Heart left ventricle (tissue), 16 donors: ENCODE data around the gene INPP4B. TPM values are rescaled to one million over a fixed set of nuclear protein-coding genes. Genes with fewer than 3 reads are reported as not detected.
A peak's percentile ranks its signal among the peaks of the same experiment; 100 is the strongest.

ENCODE experiments used
- ATAC-seq, 4 donors: fragments of 200-7000 bp; cut with Tn5 transposase; one replicate each; pipeline ENCODE4 v1.9.1; 2020 to 2022; ENCODE audit warnings: moderate library complexity in 4 of 4, mild to moderate bottlenecking in 3 of 4, moderate number of reproducible peaks in 1 of 4
- DNase-seq, 5 donors: peaks; one replicate each; pipeline ENCODE4 v3.0.0-alpha.2; 2020
- H3K27ac ChIP-seq, 12 donors: fragments of 200-600 bp; sonication (generic) in 4 of 12; one replicate each; pipeline versions ENCODE4 v1.5.0 to v1.8.0; 2016 to 2022; ENCODE audit warnings: mild to moderate bottlenecking in 2 of 12
- H3K27me3 ChIP-seq, 9 donors: fragments of 200-600 bp; sonication (generic) in 2 of 9; one replicate each; pipeline versions ENCODE4 v1.5.1 to v1.8.0; 2016 to 2022; ENCODE audit warnings: mild to moderate bottlenecking in 3 of 9
- H3K36me3 ChIP-seq, 9 donors: fragments of 200-600 bp; sonication (generic) in 2 of 9; one replicate each; pipeline versions ENCODE4 v1.5.0 to v1.8.0; 2018 to 2022; ENCODE audit warnings: mild to moderate bottlenecking in 2 of 9
- H3K4me1 ChIP-seq, 12 donors: fragments of 200-600 bp; sonication (generic) in 4 of 12; one replicate each; pipeline versions ENCODE4 v1.5.0 to v1.8.0; 2016 to 2022; ENCODE audit warnings: mild to moderate bottlenecking in 3 of 12
- H3K4me3 ChIP-seq, 12 donors: fragments of 200-600 bp; sonication (generic) in 4 of 12; one replicate each; pipeline versions ENCODE4 v1.5.0 to v1.8.0; 2017 to 2022; ENCODE audit warnings: mild to moderate bottlenecking in 9 of 12, moderate library complexity in 4 of 12
- H3K9me3 ChIP-seq, 12 donors: fragments of 200-600 bp; sonication (generic) in 4 of 12; one replicate each; pipeline versions ENCODE4 v1.5.0 to v1.8.0; 2016 to 2022; ENCODE audit warnings: mild to moderate bottlenecking in 1 of 12
- CTCF ChIP-seq, 12 donors: fragments of 200-600 bp; sonication (generic) in 4 of 12; IDR thresholded peaks; one replicate each; pipeline versions ENCODE4 v1.5.0 to v1.8.0; 2018 to 2022; ENCODE audit warnings: antibody characterized with exemption in 12 of 12, mild to moderate bottlenecking in 5 of 12
- POLR2A ChIP-seq, 2 donors: fragments of 450-650 bp; IDR thresholded peaks; one replicate each; pipeline ENCODE4 v1.6.1; 2017; ENCODE audit warnings: antibody characterized with exemption in 2 of 2, mild to moderate bottlenecking in 2 of 2, moderate library complexity in 2 of 2
- WGBS, 4 donors: extraction: QIAGEN DNeasy Blood & Tissue Kit in 2 of 4; methylation state at CpG; one replicate each; pipeline versions ENCODE4 v1.1.5 to v1.1.7; 2013 to 2018; 5-methylcytosine and 5-hydroxymethylcytosine counted together
- intact Hi-C, 10 donors: fragments of 100-400 bp; cut with DNase I; formaldehyde crosslinking; loops; one replicate each; pipeline versions ENCODE4 v1.11.1 to v1.14.2; 2022
- polyA plus RNA-seq, 2 donors: library from polyadenylated mRNA; stranded (reverse); fragments of 200-250 nt; gene quantifications; one replicate each; pipeline ENCODE4 v1.2.3, GENCODE V29; 2013
- total RNA-seq, 9 donors: library from RNA; depleted of rRNA in 2 of 9; stranded (reverse); fragments of >200 nt in 2 of 9; fragmentation: NEBNext Ultra II Directional in 3 of 9; extraction: Animal tissue kit (Norgen Biotek cat#: 25700) in 3 of 9; gene quantifications; one replicate each; pipeline versions ENCODE4 v1.1.0 to v1.2.4, GENCODE V29; 2016 to 2023
- donor health status: ischemic (EF 13 %, LVEDD 7.1; RV severe dilation, severe dysfunction).
- donor health status: healthy with polysubstance abuse.
- donor health status: DM: no; HTN: yes; CAD: no.
- donor health status: DM: no; HTN: no; CAD: no.
- donor health status: ischemic (EF 25% LVEDD 6.9; RV normal size, moderate dysfunction).
- donor health status: ischemic (EF 25% LVEDD 5.7; RV mildly dilated, moderate dysfunction).
- donor health status: healthy.
- donor health status: DM: yes; HTN: yes; CAD: no.
- donor health status: ischemic (EF 35%, LVEDD 5.7; RV mildly dilated, moderate dysfunction).
- donor health status: nonischemic (EF 11% LVEDD 7.7; RV severe dilation, severe dysfunction).
- donor health status: DM: yes; HTN: yes; CAD: no.
- donor health status: PGD.
- donor health status: ischemic (EF 29% LVEDD 5.4; RV normal size, mild dysfunction).
- donor health status: nonischemic (EF 23%, LVEDD 6.1; RV moderate dilation, normal function).

The INPP4B gene
- total and polyA plus RNA-seq, 11 donors: 5.5 to 128 (median 39.1) TPM

- H3K36me3 ChIP-seq: no peaks in the 10 kb centered on the region
- DNase-seq (no peak), ATAC-seq (peak in 3 of 4 donors; percentile 34 to 54 (median 48))
- no peak for TF ChIP-seq POLR2A (IDR thresholded peaks at IDR 0.05)
- TF ChIP-seq CTCF (IDR thresholded peaks at IDR 0.05): no peak
- H3K4me1 ChIP-seq: peaks cover 0 to 4% (median 0%) of the 10 kb centered on the region in 12 donors
- H3K27me3 ChIP-seq: no peaks in the 10 kb centered on the region
- no peak overlapping the region for H3K4me3 ChIP-seq
- intact Hi-C loops: no loop called here
- WGBS, 4 donors: 3 to 10% (median 9%) methylated on average over 1 of the region's 1 CpG
- H3K9me3 ChIP-seq: no peaks in the 10 kb centered on the region
- no peak overlapping the region for H3K27ac ChIP-seq
Measured at GRCh38 chr4:142547974-142548373, 298.1 kb downstream of the INPP4B start.

- Histone ChIP-seq H3K4me3 (no peak overlapping the region), H3K4me1 (peaks cover 0 to 7% (median 0%) of the 10 kb centered on the region in 12 donors), H3K9me3 (no peaks in the 10 kb centered on the region), H3K27me3 (no peaks in the 10 kb centered on the region), H3K27ac (no peak overlapping the region), H3K36me3 (no peaks in the 10 kb centered on the region)
- 83 to 89% (median 86%) methylated on average over 3 of the region's 3 CpGs for WGBS, 4 donors
- ATAC-seq (no peak), DNase-seq (no peak)
- TF ChIP-seq POLR2A (IDR thresholded peaks at IDR 0.05) (no peak), CTCF (IDR thresholded peaks at IDR 0.05) (no peak)
- intact Hi-C loops: no loop called here
Measured at GRCh38 chr4:142544594-142544993, 301.5 kb downstream of the INPP4B start.

- TF ChIP-seq CTCF (IDR thresholded peaks at IDR 0.05) (no peak), POLR2A (IDR thresholded peaks at IDR 0.05) (no peak)
- no peak overlapping the region for H3K27ac ChIP-seq
- H3K36me3 ChIP-seq: no peaks in the 10 kb centered on the region
- H3K4me1 ChIP-seq: peaks cover 0 to 7% (median 0%) of the 10 kb centered on the region in 12 donors
- intact Hi-C loops: no loop called here
- ATAC-seq (no peak), DNase-seq (no peak)
- no peaks in the 10 kb centered on the region for H3K27me3 ChIP-seq
- H3K4me3 ChIP-seq: no peak overlapping the region
- 86 to 95% (median 92%) methylated on average over 1 of the region's 1 CpG for WGBS, 4 donors
- no peaks in the 10 kb centered on the region for H3K9me3 ChIP-seq
Measured at GRCh38 chr4:142544039-142544438, 302.1 kb downstream of the INPP4B start.

- Histone ChIP-seq H3K36me3 (no peaks in the 10 kb centered on the region), H3K27me3 (no peaks in the 10 kb centered on the region), H3K27ac (peak overlapping the region in 1 of 12 donors; percentile 75), H3K9me3 (no peaks in the 10 kb centered on the region), H3K4me3 (no peak overlapping the region), H3K4me1 (peaks cover 0 to 7% (median 0%) of the 10 kb centered on the region in 12 donors)
- TF ChIP-seq CTCF (IDR thresholded peaks at IDR 0.05) (no peak), POLR2A (IDR thresholded peaks at IDR 0.05) (no peak)
- intact Hi-C loops: no loop called here
- no peak for DNase-seq
- no peak for ATAC-seq
- WGBS, 4 donors: 88 to 94% (median 91%) methylated on average over 2 of the region's 2 CpGs
Measured at GRCh38 chr4:142540483-142540804, 305.7 kb downstream of the INPP4B start.
